Stimulated activated CD4-positive, alpha-beta T cell treated with anti-CD3 and anti-CD28 coated beads, Interleukin-12 subunit alpha, Interleukin-12 subunit beta, amount 100 ng/mL, for 48 hours (primary cell): Measurements from ENCODE around the gene SLC37A3.
"Not testable (repeated sequence)": the region's sequence is repeated elsewhere in the genome, so short reads cannot be mapped to it uniquely, and the experiment has no call there.

Experiments
- DNase-seq, 3 donors: peaks; one replicate each; pipeline ENCODE4 v3.0.0-alpha.2; 2020; ENCODE audit warnings: low read depth in 2 of 3, low spot score in 1 of 3

The SLC37A3 gene

GRCh38 chr7:140315498-140316164 is 82.7 kb downstream of the SLC37A3 start:
- DNase-seq = no peak

GRCh38 chr7:140314573-140315480 is 83.5 kb downstream of the SLC37A3 start:
- DNase-seq = no peak

GRCh38 chr7:140312141-140312846 is 86.0 kb downstream of the SLC37A3 start:
- no peak for DNase-seq

GRCh38 chr7:140311128-140311527 is 87.2 kb downstream of the SLC37A3 start:
- DNase-seq = not testable (repeated sequence)

GRCh38 chr7:140310337-140311002 is 87.9 kb downstream of the SLC37A3 start:
- no peak for DNase-seq

- DNase-seq = no peak
These were observed 90.3 kb downstream of the SLC37A3 start for GRCh38 chr7:140308060-140308459.

- peak in 1 of 3 donors; percentile 23 for DNase-seq
These were observed 94.0 kb downstream of the SLC37A3 start for GRCh38 chr7:140304191-140304799.

GRCh38 chr7:140300243-140301136 is 97.8 kb downstream of the SLC37A3 start:
- no peak for DNase-seq

GRCh38 chr7:140298213-140298612 is 100.1 kb downstream of the SLC37A3 start:
- DNase-seq = no peak

- no peak for DNase-seq
These were observed 101.1 kb downstream of the SLC37A3 start for GRCh38 chr7:140297192-140297591.

- DNase-seq = no peak
These were observed 103.0 kb downstream of the SLC37A3 start for GRCh38 chr7:140295224-140295738.

- no peak for DNase-seq
These were observed 103.9 kb downstream of the SLC37A3 start for GRCh38 chr7:140294454-140294853.

- DNase-seq = no peak
These were observed 105.9 kb downstream of the SLC37A3 start for GRCh38 chr7:140292438-140292837.

- DNase-seq = no peak
These were observed 108.5 kb downstream of the SLC37A3 start for GRCh38 chr7:140289804-140290203.

GRCh38 chr7:140287988-140288387 is 110.3 kb downstream of the SLC37A3 start:
- no peak for DNase-seq

GRCh38 chr7:140285938-140286337 is 112.4 kb downstream of the SLC37A3 start:
- no peak for DNase-seq

- no peak for DNase-seq
These were observed 114.3 kb downstream of the SLC37A3 start for GRCh38 chr7:140284062-140284461.
